22Rv1 (cell line): ENCODE measurements around the gene WDR49.

Experiments used
- H3K27ac ChIP-seq: fragments of 450-650 bp; 2 replicates; pipeline ENCODE4 v1.5.1; 2017
- CTCF ChIP-seq: fragments of 450-650 bp; IDR thresholded peaks from 2 replicates; pipeline ENCODE4 v1.5.1; 2017; ENCODE audit warnings: mild to moderate bottlenecking
- ZFX ChIP-seq: fragments of 450-650 bp; IDR thresholded peaks from 2 replicates; pipeline ENCODE4 v1.6.1; 2017; ENCODE audit warnings: antibody characterized with exemption, borderline replicate concordance

The WDR49 gene

DNA sequence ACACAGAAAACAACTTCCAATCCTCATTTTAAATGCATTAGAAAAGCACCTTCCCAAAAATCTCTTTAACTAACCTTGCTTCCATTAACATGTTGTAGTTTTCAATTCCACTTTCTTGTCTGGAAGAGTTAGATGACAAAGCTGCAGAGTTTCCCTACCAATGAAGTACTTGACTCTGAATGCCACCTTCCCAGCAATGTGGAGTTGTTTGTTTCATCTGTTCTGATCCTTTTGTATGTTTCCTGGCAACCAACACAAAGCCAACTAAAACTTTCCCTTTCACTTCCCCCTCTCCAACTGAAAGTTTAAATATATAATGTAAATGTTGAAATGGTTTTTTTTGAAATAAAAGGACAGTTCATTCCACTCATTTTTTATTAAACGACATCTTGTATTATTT lies at the start of gene WDR49:
TSS of gene WDR49 (minus strand) at position 183 of the 400 bp plus-strand sequence. CDS start 517 bp downstream, outside the sequence.
- TF ChIP-seq CTCF (no peak), ZFX (no peak)
- no peak within 1 kb of the TSS for H3K27ac ChIP-seq

DNA sequence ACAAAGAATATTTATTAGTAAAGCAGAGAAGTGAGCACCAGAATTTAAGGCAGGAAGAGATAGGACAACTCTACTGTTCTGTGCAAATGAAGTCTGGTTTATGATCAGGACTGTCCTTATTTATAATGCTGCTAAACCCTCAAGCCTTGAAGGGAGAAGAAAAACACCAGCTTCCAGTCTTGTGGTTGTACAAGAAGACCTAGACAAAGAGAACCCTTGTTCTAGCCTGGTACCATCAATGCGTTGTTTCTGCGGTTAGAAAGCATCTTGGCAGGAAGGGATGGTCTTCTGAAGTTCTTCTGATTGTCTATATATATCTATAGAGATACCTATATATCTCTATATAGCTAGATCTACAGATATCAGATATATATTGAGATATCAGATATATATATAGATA lies 47.2 kb upstream of the WDR49 start:
- TF ChIP-seq ZFX: no peak
- no peak for TF ChIP-seq CTCF
- H3K27ac ChIP-seq: no peak overlapping the region

DNA sequence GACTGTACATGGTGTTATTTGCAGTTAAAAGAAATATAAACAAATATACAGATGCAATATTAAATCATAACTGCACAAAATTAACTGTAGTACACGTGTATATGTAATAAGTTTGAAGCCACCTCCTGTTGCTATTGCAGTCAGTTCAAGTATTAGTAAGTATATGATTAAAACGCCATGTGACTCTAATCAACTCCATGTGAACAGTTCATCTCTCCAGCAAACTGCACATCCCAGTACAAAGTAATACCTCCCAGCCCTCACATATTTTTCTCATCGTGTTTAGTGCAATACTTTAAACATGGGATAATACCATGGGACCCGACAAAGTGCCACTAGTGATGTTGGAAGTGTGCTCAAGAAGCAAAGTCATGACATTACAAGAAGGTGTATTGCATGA lies 46.3 kb upstream of the WDR49 start:
- no peak overlapping the region for H3K27ac ChIP-seq
- TF ChIP-seq ZFX: no peak
- no peak for TF ChIP-seq CTCF

DNA sequence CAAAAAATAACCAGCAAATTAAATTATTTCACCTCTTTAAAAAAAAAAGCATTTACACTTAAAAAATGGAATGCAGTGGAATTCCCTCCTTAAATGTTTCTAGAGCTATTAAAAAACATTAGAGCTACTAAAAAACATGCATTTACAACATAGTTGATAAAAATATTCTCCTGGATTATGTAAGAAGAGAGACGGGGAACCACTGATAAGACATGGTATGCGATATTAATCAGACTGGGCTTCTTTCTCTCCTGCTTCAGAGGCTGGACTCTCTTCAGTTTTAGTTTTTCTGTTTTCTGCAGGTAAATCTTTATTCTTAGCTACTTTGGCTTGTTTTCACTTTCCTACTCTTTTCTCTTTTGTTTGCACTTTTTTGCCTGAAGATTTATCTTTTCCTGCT lies 40.4 kb upstream of the WDR49 start:
- H3K27ac ChIP-seq: no peak overlapping the region
- TF ChIP-seq CTCF: no peak

DNA sequence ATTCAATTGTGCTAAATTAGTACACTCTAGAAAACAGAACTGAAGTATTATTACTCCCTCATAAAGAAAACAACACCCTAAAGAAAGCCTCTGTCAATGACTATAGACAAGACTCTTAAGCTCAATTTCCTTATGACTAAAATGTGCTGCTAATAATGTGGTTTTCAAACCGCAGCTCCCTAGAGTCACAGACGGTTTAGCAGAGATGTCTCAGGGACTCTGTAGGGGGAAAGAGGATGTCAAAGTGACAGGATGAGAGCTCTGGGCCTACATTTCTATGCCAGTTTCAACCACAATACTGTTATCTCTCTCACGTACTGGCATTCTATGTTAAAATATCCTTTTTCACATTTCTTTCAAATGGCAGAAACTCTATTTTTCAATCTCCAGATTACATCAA lies 37.6 kb upstream of the WDR49 start:
- H3K27ac ChIP-seq: no peak overlapping the region
- TF ChIP-seq ZFX: no peak
- TF ChIP-seq CTCF: no peak

GRCh38 chr3:167684388-167684993 lies 30.7 kb upstream of the WDR49 start:
- no peak overlapping the region for H3K27ac ChIP-seq

GRCh38 chr3:167679526-167679925 lies 25.8 kb upstream of the WDR49 start:
- no peak for TF ChIP-seq CTCF
- no peak for TF ChIP-seq ZFX
- H3K27ac ChIP-seq: no peak overlapping the region

More at GRCh38 chr3:167684388-167684993, 30.7 kb upstream of the WDR49 start:
- TF ChIP-seq CTCF (peak; percentile 82), ZFX (no peak)
